Motor neuron (in vitro differentiated cells): ENCODE results near the gene CACNA1I. TPM values are rescaled to one million over a fixed set of nuclear protein-coding genes. Genes with fewer than 3 reads are reported as not detected.

ENCODE experiments used
- ATAC-seq, 8 experiments: fragments of 200-7000 bp; cut with Tn5 transposase; replicated peaks in 6 of 8; 2 replicates each; pipeline ENCODE4 v1.8.0; 2021; ENCODE audit warnings: mild to moderate bottlenecking in 8 of 8, moderate library complexity in 8 of 8
- H3K27ac ChIP-seq, 2 donors: fragments of 250-450 bp; sonication (Bioruptor Pico); 2 replicates each; pipeline ENCODE4 v1.9.0; 2021; ENCODE audit warnings: antibody characterized with exemption in 2 of 2, mild to moderate bottlenecking in 2 of 2, moderate library complexity in 1 of 2
- H3K4me1 ChIP-seq, 2 donors: fragments of 250-450 bp; sonication (Bioruptor Pico); replicated peaks in 1 of 2; 2 replicates each; pipeline ENCODE4 v1.6.1; 2021; ENCODE audit warnings: antibody characterized with exemption in 2 of 2, mild to moderate bottlenecking in 2 of 2, moderate library complexity in 1 of 2
- H3K4me3 ChIP-seq, 5 donors: fragments of 250-450 bp; sonication (Bioruptor Pico); 2 replicates each; pipeline ENCODE4 v1.9.0; 2021; ENCODE audit warnings: antibody characterized with exemption in 5 of 5, mild to moderate bottlenecking in 5 of 5, moderate library complexity in 4 of 5
- WGBS, 10 experiments: fragments of 450-650 bp; shearing (Covaris generic); methylation state at CpG; one replicate each; pipeline ENCODE4 v1.0.0; 2022; 5-methylcytosine and 5-hydroxymethylcytosine counted together
- in situ Hi-C, 9 experiments: fragments of 400-800 bp; cut with MboI; loops; one replicate each; pipeline ENCODE4 v1.15.0; 2021; ENCODE audit warnings: low sequenced_read_pairs in 9 of 9, low pct_unique_long_range_greater_than_20kb in 2 of 9; ENCODE audit not compliant: unreplicated experiment in 9 of 9
- total RNA-seq, 8 experiments: library from RNA; unstranded; fragments of 300-600 nt; gene quantifications; 2 replicates each; pipeline versions ENCODE4 v1.2.3 to v1.2.4, GENCODE V29; 2022

Gene CACNA1I
- total RNA-seq, 8 experiments from 2014 or later: 0.09 to 1.00 (median 0.24) TPM

DNA sequence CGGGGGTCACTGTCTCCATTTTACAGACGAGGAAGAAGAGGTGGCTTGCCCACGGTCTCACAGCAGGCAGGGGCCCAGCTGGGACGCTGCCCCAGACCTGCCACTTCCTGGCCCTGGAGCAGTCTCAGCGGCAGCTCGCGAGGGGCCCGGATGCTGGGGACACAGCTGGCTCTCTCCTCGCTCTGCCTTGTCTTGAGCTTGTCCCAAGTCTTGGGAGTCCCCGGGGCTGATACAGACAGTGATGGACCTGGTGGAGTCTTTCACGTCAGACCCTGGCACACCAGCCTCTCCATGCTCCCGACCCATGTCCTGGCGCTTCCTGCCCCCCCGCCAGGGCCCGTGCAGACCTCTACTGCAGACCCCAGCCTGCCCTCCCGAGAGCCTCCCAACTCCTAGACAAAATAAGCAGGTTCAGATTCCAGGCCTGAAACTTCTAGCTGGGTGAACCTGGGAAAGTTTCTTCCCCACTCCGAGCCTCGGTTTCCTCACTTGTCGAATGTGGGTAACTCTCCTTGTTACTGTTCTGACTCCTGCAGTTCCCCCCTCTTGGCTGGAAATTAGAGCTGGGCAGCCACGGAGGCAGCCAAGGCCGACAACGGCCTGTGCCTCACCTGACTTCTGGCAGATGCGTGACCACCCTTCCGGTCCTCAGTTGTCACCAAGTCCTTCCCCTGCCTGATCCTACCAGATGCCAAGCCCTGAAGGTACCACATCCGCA, 145.4 kb downstream of the CACNA1I start:
- no peak overlapping the region for H3K27ac ChIP-seq
- in situ Hi-C loops: no loop called here
- WGBS, 10 experiments: 40 to 100% (median 85%) methylated on average over 1 to 9 of the region's 25 CpGs; no CpG with 5 or more reads in 3 of the 10 experiments
- H3K4me1 ChIP-seq: peaks cover 26 to 38% of the 10 kb centered on the region in 2 donors
- no peak for ATAC-seq
- H3K4me3 ChIP-seq: no peak overlapping the region

DNA sequence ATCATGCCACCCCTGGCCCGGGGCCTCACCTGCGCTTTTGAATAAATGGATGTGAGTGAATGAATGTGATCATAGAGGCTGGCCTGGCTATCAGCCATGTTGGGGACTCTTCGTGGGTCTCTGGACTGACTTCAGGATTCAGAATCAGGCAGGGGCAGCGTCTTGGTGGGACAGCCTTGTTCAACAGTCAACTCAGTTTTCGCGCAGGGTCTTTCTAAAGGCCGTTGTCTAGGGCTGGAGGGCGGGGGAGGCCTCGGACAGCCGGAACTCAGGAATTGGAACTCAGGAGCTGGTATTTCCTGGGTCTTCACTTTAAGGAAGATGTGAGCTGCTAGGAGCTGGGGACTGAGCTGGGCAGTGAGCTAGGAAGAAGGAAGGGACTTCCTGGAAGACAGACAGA, 146.0 kb downstream of the CACNA1I start:
- WGBS, 10 experiments: 53 to 93% (median 88%) methylated on average over 2 to 8 of the region's 10 CpGs; no CpG with 5 or more reads in 4 of the 10 experiments

DNA sequence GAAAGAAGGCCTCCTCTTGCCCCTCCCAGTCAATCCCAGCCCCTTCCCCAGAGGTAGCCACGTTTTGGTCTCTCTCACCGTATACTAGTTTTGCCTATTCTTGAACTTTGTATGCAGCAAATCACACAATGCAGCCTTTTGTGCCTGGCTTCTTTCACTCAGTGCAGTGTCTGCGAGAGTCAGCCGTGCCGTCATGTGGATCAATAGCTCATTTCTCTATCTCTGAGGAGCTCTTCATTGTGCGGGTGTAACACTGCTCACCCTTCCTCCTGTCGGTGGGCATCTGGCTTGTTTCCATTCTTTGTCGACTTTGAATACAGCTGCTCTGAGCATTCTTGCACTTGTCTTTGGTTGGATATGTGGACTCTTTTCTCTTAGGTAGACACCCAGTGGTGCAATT, 146.5 kb downstream of the CACNA1I start:
- peak in 5 of 8 experiments; percentile 54 to 73 (median 66) for ATAC-seq
- 0 to 60% (median 11%) methylated on average over 3 to 8 of the region's 8 CpGs; no CpG with 5 or more reads in 3 of the 10 experiments for WGBS, 10 experiments
- in situ Hi-C loops: no loop called here
- Histone ChIP-seq H3K27ac (no peak overlapping the region), H3K4me1 (peaks cover 34 to 48% of the 10 kb centered on the region in 2 donors), H3K4me3 (no peak overlapping the region)

More for the DNA sequence above, 146.0 kb downstream of the CACNA1I start:
- H3K4me1 ChIP-seq: peaks cover 32 to 44% of the 10 kb centered on the region in 2 donors
- in situ Hi-C loops: no loop called here
- H3K4me3 ChIP-seq: no peak overlapping the region
- ATAC-seq: no peak
- H3K27ac ChIP-seq: no peak overlapping the region

DNA sequence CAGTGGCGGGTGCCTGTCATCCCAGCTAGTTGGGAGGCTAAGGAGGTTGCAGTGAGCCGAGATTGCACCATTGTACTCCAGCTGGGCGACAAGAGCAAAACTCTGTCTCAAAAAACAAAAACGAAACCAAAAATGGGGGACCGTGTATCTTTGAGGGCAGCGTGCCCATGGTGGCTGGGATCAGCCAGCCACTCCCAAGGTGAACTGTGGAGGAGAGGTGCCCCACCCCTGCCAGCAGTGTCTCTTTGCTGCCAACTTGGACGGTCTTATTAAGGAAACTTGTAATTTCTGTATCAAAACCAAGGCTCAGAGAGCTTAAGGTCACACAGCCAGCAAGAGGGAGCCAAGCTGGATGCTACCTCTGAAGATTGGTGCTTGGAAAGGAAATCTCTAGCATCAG, 147.7 kb downstream of the CACNA1I start:
- Histone ChIP-seq H3K27ac (no peak overlapping the region), H3K4me1 (peaks cover 25 to 38% of the 10 kb centered on the region in 2 donors), H3K4me3 (no peak overlapping the region)
- in situ Hi-C loops: no loop called here
- ATAC-seq: no peak
- WGBS, 10 experiments: 25 to 100% (median 75%) methylated on average over 2 to 4 of the region's 7 CpGs; no CpG with 5 or more reads in 5 of the 10 experiments

DNA sequence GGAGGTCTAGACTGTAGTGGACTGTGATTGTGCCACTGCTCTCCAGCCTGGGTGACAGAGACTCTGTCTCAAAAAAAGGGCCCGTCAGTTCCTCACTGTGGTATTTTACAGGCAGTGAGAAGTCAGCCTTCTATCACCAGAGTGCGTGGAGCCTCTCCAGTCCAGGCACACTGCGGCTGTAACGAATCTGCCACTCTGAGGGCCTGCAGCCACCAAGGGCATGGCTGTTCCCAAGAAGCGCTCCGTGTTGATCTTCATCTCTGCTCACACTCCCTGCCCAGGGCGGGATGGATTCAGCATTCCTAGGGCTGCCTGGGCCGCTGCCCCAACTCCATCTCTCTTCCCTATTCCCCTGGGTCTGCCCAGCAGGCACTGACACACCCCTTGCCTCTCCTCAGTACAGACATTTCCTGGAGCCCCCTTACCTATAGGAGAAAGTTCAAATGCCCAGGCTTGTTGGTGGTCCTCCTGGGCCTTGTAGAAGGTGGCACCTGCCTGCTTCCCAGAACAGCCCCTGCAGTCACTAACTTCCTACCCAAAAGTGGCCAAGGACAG, 148.4 kb downstream of the CACNA1I start:
- in situ Hi-C loops: no loop called here
- ATAC-seq: no peak
- 60 to 100% (median 88%) methylated on average over 2 to 7 of the region's 8 CpGs; no CpG with 5 or more reads in 5 of the 10 experiments for WGBS, 10 experiments
- Histone ChIP-seq H3K27ac (no peak overlapping the region), H3K4me1 (peaks cover 25 to 37% of the 10 kb centered on the region in 2 donors), H3K4me3 (no peak overlapping the region)

DNA sequence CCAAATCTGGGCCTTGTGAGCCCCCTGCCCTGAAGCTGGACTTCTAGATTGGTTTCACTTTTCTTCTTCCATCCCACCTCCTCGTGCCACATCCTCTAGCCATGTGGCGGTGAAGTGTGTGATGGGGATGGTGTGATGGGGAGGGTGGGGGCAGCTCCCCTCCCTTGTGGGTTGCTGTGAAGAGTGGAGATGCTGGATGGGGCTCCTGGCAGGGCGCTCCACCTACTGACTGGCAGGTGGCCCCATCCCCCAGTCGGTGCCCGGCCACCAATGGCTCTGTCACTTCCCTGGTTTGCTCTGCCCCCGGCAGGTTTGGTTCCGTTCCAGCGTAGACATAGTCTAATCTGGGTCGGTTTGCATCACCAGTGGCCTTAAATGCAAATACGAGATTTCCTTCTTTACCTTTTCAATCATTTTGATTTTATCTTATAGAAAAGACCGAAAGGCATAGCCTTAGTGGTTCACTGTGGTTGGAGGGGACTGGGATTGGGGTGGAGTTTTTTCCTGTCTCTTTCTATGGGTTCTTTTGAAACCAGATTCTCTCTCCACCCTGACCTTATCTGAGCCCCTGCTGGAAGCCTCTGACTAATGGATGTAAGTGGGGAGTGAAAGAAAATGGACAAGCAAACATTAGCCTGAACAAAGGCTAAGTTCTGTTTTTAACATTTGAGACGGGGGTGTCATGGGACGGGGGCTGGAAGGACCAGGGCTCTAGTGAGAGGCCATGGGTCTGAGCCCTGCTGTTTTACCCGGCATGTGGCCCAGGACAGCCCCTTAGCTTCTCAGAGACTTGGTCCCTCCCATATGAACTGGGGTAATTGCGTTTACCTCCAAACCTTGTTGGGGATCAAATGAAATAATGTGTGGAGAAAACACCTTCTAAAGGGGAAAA, 149.3 kb downstream of the CACNA1I start:
- no peak overlapping the region for H3K27ac ChIP-seq
- WGBS, 10 experiments: 44 to 83% (median 67%) methylated on average over 1 to 10 of the region's 15 CpGs
- H3K4me3 ChIP-seq: no peak overlapping the region
- in situ Hi-C loops: no loop called here
- no peak for ATAC-seq
- peaks cover 25 to 37% of the 10 kb centered on the region in 2 donors for H3K4me1 ChIP-seq

DNA sequence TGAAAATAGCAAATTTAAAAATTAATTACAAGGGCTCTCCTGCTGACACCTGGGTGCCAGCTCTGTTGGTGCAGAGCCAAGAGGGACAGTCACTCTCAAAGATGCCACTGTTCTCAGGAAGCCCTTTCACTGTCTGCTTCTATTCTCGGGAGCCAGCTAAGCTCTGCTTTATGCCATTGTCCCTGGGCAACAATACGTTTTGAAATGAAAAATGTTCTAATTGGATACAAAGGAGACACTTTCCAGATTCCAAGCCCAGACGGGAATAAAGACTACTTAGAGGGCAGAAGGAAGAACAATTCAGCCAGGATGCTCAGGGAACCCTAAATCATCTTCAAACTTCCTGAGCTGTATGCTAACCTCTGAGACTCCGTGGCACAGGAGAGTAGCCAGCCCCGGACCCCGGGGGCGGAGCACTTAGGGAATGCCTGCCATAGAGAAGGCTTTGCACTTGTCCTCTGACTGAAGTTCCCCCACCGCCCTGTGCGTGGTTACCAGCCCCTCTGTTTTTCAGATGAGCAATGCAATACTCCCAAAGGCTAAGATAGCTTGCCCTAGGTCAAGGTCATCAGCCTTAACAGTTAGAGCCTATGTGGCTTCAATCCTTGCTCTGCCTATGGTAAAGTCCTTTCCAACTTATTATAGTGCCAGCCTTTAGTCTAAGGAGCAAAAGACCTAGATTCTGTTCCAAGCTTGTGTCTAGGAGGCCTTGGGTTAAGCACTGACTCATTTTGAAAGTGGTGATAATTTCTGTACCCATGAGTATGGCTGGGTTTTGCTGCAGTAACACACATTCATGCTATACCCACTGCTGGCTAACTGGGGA, 150.9 kb downstream of the CACNA1I start:
- 0 to 60% (median 43%) methylated on average over 1 to 9 of the region's 9 CpGs; no CpG with 5 or more reads in 4 of the 10 experiments for WGBS, 10 experiments
- ATAC-seq: peak in 5 of 8 experiments; percentile 26 to 50 (median 44)
- in situ Hi-C loops: no loop called here
- Histone ChIP-seq H3K4me1 (peaks cover 25 to 36% of the 10 kb centered on the region in 2 donors), H3K27ac (no peak overlapping the region), H3K4me3 (no peak overlapping the region)

DNA sequence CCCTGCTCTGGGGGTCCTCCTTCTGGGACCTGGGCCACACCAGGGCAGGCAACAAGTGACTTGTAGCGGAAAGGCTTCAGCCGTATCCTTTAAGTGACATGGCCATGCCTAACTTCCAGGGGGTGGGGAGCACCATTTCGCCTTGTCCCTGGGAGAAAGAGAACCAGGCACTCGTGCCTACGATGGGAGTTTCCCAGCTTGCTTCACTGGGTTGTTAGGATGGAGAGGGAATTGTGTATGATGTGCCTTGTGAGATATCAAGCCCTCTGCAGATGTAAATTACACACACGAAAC, 151.4 kb downstream of the CACNA1I start:
- no peak overlapping the region for H3K27ac ChIP-seq
- in situ Hi-C loops: no loop called here
- 46 to 100% (median 91%) methylated on average over 1 to 6 of the region's 6 CpGs; no CpG with 5 or more reads in 6 of the 10 experiments for WGBS, 10 experiments
- no peak for ATAC-seq
- peaks cover 22 to 31% of the 10 kb centered on the region in 2 donors for H3K4me1 ChIP-seq
- H3K4me3 ChIP-seq: no peak overlapping the region

DNA sequence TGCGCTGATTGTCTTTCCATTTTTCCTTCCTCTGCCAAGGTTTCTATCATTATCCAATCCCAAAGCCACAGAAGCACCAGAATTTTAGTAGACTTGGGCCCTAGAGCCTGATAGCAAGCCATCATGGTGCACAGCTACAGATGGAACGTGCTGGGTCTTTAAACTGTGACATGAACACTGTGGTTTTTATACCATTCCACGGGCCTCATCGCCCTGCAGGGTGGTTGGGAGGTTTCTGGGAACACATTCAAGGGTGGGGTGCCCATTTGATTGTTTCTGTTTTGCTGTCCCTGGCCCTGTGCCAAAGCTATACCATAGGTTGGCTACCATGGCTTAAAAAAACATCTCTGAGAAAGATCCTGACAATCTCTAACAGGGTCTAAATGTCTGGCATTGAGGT, 151.9 kb downstream of the CACNA1I start:
- peaks cover 17 to 27% of the 10 kb centered on the region in 2 donors for H3K4me1 ChIP-seq
- no peak for ATAC-seq
- H3K27ac ChIP-seq: no peak overlapping the region
- no peak overlapping the region for H3K4me3 ChIP-seq
- in situ Hi-C loops: no loop called here
- 18 to 89% (median 80%) methylated on average over 1 to 4 of the region's 4 CpGs; no CpG with 5 or more reads in 3 of the 10 experiments for WGBS, 10 experiments

DNA sequence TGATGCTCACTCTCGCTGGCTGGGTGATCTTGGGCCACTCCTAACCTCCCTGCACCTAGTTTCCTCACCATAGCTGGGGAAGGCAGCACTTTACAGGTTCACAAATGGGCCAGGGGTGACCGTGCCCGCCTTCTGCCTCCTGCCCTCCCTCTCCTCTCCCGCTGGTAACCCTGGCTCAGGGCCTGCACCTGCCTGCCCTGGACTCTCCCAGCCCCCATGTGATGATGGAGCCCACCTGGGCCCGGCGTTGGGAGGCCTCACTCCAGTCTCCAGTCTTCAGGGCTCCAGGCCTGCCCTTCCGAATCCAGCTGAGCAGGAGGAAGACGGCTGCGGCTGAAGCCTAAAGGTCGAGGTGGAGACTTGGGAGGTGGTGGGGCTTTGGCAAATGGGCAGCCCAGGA, 152.9 kb downstream of the CACNA1I start:
- no peak overlapping the region for H3K4me3 ChIP-seq
- H3K4me1 ChIP-seq: peaks cover 17 to 24% of the 10 kb centered on the region in 2 donors
- in situ Hi-C loops: no loop called here
- 60 to 100% (median 75%) methylated on average over 1 to 3 of the region's 10 CpGs; no CpG with 5 or more reads in 5 of the 10 experiments for WGBS, 10 experiments
- ATAC-seq: no peak
- H3K27ac ChIP-seq: no peak overlapping the region

DNA sequence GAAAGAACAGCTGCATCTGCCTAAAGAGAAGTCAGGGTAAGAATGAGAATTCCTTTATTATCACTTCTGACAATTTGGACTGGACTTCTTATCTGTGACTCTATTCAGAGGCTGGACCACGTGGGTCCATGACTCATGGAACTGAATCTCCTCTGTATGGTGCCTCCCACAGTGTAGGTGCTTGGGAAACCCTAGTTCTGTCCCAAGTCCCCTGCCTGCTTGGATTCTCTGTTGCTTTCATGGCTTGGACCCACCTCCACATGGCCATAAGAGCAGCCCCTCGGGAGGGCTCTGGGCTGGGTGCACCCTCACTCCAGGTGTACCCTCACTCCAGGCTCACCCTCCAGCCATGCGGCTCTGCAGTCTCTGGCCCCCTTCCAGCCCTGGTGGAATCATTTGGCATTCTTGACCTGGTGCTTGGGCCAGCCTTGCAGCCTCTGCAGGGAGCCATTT, 153.4 kb downstream of the CACNA1I start:
- Histone ChIP-seq H3K4me3 (no peak overlapping the region), H3K27ac (no peak overlapping the region), H3K4me1 (peaks cover 17 to 24% of the 10 kb centered on the region in 2 donors)
- 0 to 83% (median 66%) methylated on average over 1 to 2 of the region's 3 CpGs; no CpG with 5 or more reads in 6 of the 10 experiments for WGBS, 10 experiments
- in situ Hi-C loops: no loop called here
- peak in 7 of 8 experiments; percentile 23 to 96 (median 37) for ATAC-seq

DNA sequence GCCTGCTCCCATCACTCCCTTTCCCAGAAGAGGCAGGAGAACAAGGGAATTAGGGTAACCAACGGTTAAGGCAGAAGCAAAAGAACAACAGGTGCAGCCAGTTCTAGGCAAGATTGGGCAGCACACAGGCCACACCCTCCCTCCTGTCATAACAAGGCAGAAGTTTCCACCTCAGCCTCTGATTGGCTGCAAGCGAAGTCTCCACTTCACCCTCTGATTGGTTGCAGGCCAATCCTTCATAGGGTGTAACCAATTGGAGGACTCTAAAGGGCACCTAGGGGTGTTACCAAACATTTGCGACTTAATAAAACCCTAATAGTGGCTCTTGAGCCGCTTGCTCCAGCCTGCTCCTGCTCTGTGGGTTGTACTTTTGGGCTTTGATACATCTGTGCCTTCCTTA, 153.8 kb downstream of the CACNA1I start:
- 54 to 100% (median 84%) methylated on average over 1 to 4 of the region's 4 CpGs; no CpG with 5 or more reads in 6 of the 10 experiments for WGBS, 10 experiments
- Histone ChIP-seq H3K4me3 (no peak overlapping the region), H3K27ac (no peak overlapping the region), H3K4me1 (peaks cover 17 to 24% of the 10 kb centered on the region in 2 donors)
- peak in 1 of 8 experiments; percentile 62 for ATAC-seq
- in situ Hi-C loops: no loop called here
